ENCODE data around the gene ANXA11. TPM values are rescaled to one million over a fixed set of nuclear protein-coding genes. Genes with fewer than 3 reads are reported as not detected.
"Not testable (repeated sequence)": the region's sequence is repeated elsewhere in the genome, so short reads cannot be mapped to it uniquely, and the experiment has no call there.

ANXA11 gene
- total RNA-seq, 1 experiment from 2014 or later = 170 TPM

DNA sequence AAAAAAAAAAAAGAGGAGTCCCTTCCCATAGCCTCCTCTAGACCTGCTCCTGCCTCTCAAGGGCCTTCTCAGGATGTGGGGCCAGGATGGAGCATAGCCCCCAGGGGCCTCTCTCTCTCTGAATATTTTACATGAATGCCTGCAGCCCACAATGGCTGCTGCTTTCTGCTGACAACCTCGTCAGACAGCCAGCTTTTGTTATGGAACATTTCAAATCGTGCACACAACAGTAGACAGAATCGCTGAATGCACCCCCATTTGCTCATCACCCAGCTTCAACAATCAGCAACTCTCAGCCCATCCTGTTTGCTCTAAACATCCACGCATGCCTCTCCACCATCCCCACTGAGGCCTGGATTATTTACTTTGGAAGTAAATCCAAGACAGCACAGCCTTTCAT, 67.4 kb downstream of the ANXA11 start:
- no peak for DNase-seq (ENCODE audit: low read depth)
- in situ Hi-C loops (cut with HindIII; ENCODE audit: low pct_unique_long_range_greater_than_20kb, low sequenced_read_pairs) = no loop called here

GRCh38 chr10:80137031-80137862, 68.1 kb downstream of the ANXA11 start:
- in situ Hi-C loops (cut with HindIII; ENCODE audit: low pct_unique_long_range_greater_than_20kb, low sequenced_read_pairs) = no loop called here
- DNase-seq (ENCODE audit: low read depth) = no peak

DNA sequence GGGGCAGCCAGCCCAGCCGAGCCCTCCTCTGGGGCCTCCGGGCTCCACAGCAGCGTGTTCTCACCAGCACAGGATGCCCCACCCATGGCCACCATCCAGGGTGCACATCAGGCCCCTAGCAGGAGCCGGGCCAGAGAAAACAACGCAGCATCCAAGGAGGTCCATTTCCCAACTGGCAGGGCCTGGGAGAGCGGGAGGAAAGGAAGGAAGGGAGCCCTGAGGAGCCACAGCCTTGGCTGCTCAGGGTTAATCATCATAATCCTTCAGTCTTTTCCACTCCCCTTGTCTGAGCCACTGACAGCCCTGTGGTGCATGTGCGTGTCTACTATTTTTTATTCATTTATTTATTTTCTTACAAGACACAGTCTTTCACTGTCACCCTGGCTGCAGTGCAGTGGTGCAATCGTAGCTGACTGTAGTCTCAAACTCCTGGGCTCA, 69.2 kb downstream of the ANXA11 start:
- no peak for DNase-seq (ENCODE audit: low read depth)

GRCh38 chr10:80133687-80134086, 71.7 kb downstream of the ANXA11 start:
- in situ Hi-C loops (cut with HindIII; ENCODE audit: low pct_unique_long_range_greater_than_20kb, low sequenced_read_pairs); DNase-seq (ENCODE audit: low read depth): not testable (repeated sequence)

More for the DNA sequence above, 69.2 kb downstream of the ANXA11 start:
- in situ Hi-C loops (cut with HindIII; ENCODE audit: low pct_unique_long_range_greater_than_20kb, low sequenced_read_pairs) = no loop called here

GRCh38 chr10:80133206-80133605, 72.1 kb downstream of the ANXA11 start:
- in situ Hi-C loops (cut with HindIII; ENCODE audit: low pct_unique_long_range_greater_than_20kb, low sequenced_read_pairs) = no loop called here
- no peak for DNase-seq (ENCODE audit: low read depth)

DNA sequence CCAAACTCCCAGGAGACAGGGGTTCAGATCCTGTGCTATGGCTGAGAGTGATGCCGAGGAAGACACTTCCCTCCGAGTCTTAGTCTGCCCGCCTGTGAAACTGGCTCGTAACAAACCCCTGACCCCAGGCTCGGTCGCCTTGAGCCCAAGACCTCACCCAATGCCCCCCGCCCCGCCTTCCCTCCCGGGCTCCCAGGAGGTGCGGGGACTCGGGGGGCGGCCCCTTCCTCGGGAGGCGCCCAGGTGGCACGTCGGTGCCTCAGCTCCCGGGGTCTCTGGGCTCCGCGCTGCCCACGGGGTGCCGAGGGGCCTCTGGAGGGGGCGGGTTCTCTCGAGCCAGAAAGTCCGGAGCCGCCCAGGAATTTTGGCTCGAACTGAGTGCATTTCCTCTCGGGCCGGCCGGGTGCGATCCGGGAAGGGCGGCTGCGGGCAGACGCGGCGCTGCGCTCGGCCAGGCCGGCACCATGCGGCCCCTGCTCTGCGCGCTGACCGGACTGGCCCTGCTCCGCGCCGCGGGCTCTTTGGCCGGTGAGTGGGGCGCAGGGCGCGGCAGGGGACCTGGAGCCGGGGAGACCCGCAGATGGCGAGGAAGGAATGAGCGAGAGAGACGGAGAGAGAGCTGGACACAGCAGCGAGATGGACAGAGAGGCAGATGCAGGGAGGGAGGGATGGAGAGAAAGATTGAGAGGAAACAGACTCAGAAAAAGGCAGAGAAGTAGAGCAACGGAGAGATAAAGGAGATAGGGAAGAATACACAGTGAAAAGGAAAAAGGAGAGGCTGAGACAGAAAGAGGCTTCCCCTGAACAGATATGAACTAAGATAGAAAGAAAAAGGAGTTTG, 72.8 kb downstream of the ANXA11 start, which contains the start of gene PLAC9:
Gene PLAC9, plus strand, starts transcription at position 432 of the 841 bp plus-strand sequence. Its CDS starts 33 bp downstream, at position 465.
- in situ Hi-C loops (cut with HindIII; ENCODE audit: low pct_unique_long_range_greater_than_20kb, low sequenced_read_pairs) = no loop called here
- DNase-seq (ENCODE audit: low read depth) = no peak

- in situ Hi-C loops (cut with HindIII; ENCODE audit: low pct_unique_long_range_greater_than_20kb, low sequenced_read_pairs) = no loop called here
- no peak for DNase-seq (ENCODE audit: low read depth)
Measured at GRCh38 chr10:80131499-80131901, 73.8 kb downstream of the ANXA11 start.

DNA sequence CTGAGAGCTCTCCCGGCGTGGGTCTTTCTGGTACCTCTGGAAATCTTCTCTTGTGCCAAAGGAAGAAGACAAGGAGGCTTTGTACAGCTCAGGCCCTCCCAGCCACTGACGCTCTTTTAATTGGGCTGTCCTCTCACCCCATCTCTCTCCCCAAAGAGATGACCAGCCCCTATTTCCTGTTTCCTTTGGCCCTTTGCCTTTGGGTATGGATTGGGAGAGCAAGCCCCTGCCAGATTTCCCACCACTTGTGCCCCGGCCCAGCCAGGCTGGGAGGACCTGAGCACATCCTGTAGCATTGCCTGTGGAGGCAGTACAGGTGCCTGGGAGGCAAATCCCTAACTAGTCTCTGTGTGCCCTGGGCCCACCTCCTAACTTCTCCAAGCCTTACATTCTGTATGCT, 78.5 kb downstream of the ANXA11 start:
- in situ Hi-C loops (cut with HindIII; ENCODE audit: low pct_unique_long_range_greater_than_20kb, low sequenced_read_pairs) = no loop called here
- DNase-seq (ENCODE audit: low read depth) = no peak

DNA sequence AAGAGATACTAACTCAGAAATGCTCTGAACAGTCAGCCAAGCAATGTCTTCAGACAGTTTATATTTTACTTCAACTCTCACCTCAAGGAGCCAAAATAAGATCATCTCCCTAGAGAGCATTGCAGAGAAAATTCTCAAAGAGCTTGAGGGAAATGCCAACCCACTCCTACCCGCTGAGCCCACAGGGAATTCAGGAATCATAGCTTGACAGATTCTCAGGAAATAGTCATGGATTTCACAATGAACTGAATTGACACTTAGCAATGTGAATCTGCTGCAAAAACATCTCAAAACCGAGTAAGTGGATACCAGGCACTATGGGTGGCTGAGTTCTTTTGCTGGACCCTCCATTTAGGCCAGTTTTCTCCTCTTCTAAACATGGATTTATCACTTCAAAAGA, 82.6 kb downstream of the ANXA11 start:
- in situ Hi-C loops (cut with HindIII; ENCODE audit: low pct_unique_long_range_greater_than_20kb, low sequenced_read_pairs) = no loop called here

DNA sequence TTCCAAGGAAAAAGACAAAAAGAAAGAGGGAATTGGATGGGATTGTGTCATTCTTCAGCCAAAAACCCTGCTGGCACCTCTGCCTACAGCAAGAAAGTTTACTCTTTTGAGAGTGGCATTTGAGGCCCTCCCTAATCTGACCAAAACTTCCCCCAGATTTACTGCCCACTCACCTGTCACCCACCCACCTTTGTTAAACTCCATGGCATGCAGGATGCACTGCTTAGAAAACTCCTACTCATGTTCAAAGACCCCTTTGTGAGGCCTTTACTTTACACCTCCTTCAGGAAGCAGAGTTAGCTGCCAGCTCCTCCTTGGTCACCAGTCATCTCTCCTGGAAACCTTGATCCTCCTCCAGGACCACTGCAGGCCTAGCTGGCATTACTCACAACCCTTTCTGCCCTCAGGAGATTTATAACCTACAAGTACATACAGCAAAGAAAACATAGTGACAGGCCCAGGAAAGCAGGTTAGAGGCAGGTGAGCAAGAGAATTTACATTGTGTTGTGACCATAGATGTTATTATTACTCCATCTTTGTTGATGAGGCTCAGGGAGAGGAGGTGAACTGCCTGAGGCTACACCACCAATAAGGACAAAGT, 83.1 kb downstream of the ANXA11 start:
- in situ Hi-C loops (cut with HindIII; ENCODE audit: low pct_unique_long_range_greater_than_20kb, low sequenced_read_pairs) = no loop called here
- DNase-seq (ENCODE audit: low read depth) = no peak

More for the DNA sequence above, 82.6 kb downstream of the ANXA11 start:
- no peak for DNase-seq (ENCODE audit: low read depth)

- in situ Hi-C loops (cut with HindIII; ENCODE audit: low pct_unique_long_range_greater_than_20kb, low sequenced_read_pairs) = no loop called here
- no peak for DNase-seq (ENCODE audit: low read depth)
Measured at GRCh38 chr10:80118669-80119068, 86.7 kb downstream of the ANXA11 start.

GRCh38 chr10:80110986-80111385, 94.4 kb downstream of the ANXA11 start:
- in situ Hi-C loops (cut with HindIII; ENCODE audit: low pct_unique_long_range_greater_than_20kb, low sequenced_read_pairs) = no loop called here
- no peak for DNase-seq (ENCODE audit: low read depth)

DNA sequence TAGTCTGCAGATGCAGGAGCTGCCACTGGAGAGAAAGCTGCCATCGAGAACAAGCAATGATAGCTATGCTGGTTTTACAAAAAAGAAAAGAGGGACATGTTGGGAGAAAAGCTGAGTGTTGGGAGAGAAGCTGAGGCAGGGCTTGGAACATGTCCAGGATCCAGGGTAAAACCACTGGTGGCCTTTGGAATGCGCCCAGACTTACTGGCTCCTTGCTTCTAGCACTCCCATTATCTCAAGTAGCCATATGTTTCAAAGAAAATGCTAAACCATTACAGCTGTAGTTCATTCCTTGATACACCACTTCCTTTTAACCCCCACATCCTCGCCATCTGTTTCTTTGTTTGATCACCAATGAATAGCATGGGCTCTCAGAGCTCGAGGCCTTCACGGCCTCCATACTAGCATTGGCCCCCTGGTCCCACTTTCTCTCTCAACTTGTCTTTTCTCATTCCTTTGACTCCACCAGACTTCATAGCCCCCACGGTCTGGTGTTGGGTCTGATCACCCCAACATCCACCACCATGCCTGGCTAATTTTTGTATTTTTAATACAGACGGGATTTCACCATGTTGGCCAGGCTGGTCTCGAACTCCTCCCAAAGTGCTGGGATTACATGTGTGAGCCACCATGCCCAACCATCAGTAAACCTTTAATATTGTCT, 96.6 kb downstream of the ANXA11 start:
- peak; percentile 21 for DNase-seq (ENCODE audit: low read depth)
- in situ Hi-C loops (cut with HindIII; ENCODE audit: low pct_unique_long_range_greater_than_20kb, low sequenced_read_pairs) = no loop called here

DNA sequence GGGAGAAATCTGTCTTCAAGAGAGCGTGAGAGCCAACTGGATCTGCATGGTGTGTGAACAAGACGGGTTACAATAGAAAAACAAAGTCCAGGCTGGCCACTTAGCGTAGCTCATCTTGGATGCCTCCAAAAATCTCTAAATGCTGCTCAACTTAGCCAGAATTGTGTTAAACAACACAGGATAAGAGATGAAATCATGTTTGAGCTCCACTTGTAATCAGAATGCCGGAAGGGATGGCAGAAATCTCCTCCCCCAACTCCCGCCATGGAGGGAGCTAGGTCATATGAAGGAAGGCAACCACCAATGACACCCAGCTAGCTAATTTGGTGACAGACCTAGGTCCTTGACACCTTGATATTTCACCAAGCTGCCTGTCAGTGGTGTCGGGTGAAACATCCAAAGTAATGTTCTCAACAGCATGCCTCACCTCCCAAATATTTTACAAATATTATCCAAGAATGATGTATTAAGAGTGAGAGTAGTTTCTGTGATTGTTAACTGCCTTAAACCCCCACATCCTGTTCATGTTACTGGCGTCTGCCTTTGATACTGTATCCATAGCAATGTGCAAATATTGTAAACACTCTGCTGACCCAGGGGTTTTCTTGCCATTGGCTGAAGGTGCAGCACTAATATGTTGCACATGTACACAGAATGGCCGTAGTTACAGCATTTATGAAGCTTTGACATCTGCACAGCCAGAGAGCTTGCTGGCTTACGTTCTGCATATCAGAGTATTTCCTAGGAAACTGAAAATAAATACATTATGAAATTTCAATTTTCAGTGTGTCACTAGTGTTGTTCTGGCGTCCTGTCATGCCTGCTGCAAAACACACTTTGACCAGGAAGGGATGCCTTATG, 101.0 kb downstream of the ANXA11 start:
- in situ Hi-C loops (cut with HindIII; ENCODE audit: low pct_unique_long_range_greater_than_20kb, low sequenced_read_pairs) = no loop called here
- DNase-seq (ENCODE audit: low read depth) = no peak

Measured in Caki2 (cell line).